Measurements from ENCODE around the gene RIT2.

RIT2 gene

GRCh38 chr18:43007365-43007764 is 108.1 kb downstream of the RIT2 start:
- FAIRE-seq: no peak

- FAIRE-seq: no peak
Observed at GRCh38 chr18:43004421-43004820, 111.1 kb downstream of the RIT2 start.

- FAIRE-seq: no peak
Observed at GRCh38 chr18:43001821-43002220, 113.7 kb downstream of the RIT2 start.

- FAIRE-seq: no peak
Observed at GRCh38 chr18:42996824-42997223, 118.7 kb downstream of the RIT2 start.

- FAIRE-seq: no peak
Observed at GRCh38 chr18:42980426-42980825, 135.1 kb downstream of the RIT2 start.

GRCh38 chr18:42977982-42978637 is 137.4 kb downstream of the RIT2 start:
- FAIRE-seq: no peak

GRCh38 chr18:42976869-42977590 is 138.5 kb downstream of the RIT2 start:
- FAIRE-seq: no peak

GRCh38 chr18:42969366-42969765 is 146.1 kb downstream of the RIT2 start:
- FAIRE-seq: no peak

- no peak for FAIRE-seq
Observed at GRCh38 chr18:42961298-42961697, 154.2 kb downstream of the RIT2 start.

GRCh38 chr18:42959528-42959927 is 156.0 kb downstream of the RIT2 start:
- no peak for FAIRE-seq

- FAIRE-seq: no peak
Observed at GRCh38 chr18:42958353-42958752, 157.1 kb downstream of the RIT2 start.

- FAIRE-seq: no peak
Observed at GRCh38 chr18:42956287-42956686, 159.2 kb downstream of the RIT2 start.

GRCh38 chr18:42954887-42955286 is 160.6 kb downstream of the RIT2 start:
- FAIRE-seq: no peak

GRCh38 chr18:42953306-42953705 is 162.2 kb downstream of the RIT2 start:
- FAIRE-seq: no peak

- FAIRE-seq: no peak
Observed at GRCh38 chr18:42950732-42951131, 164.8 kb downstream of the RIT2 start.

- FAIRE-seq: no peak
Observed at GRCh38 chr18:42948831-42949230, 166.7 kb downstream of the RIT2 start.

- FAIRE-seq: no peak
Observed at GRCh38 chr18:42941860-42942259, 173.6 kb downstream of the RIT2 start.

- FAIRE-seq: no peak
Observed at GRCh38 chr18:42941021-42941420, 174.5 kb downstream of the RIT2 start.

GRCh38 chr18:42937436-42937835 is 178.0 kb downstream of the RIT2 start:
- no peak for FAIRE-seq

GRCh38 chr18:42936289-42936688 is 179.2 kb downstream of the RIT2 start:
- no peak for FAIRE-seq

- FAIRE-seq: no peak
Observed at GRCh38 chr18:42931491-42931890, 184.0 kb downstream of the RIT2 start.

GRCh38 chr18:42929857-42930256 is 185.6 kb downstream of the RIT2 start:
- no peak for FAIRE-seq

GRCh38 chr18:42929181-42929580 is 186.3 kb downstream of the RIT2 start:
- no peak for FAIRE-seq

- no peak for FAIRE-seq
Observed at GRCh38 chr18:42925036-42925435, 190.4 kb downstream of the RIT2 start.

GRCh38 chr18:42922363-42922762 is 193.1 kb downstream of the RIT2 start:
- FAIRE-seq: no peak

Data from G401.6 (cell line).